ENCODE measurements around the gene TRAPPC3. TPM values are rescaled to one million over a fixed set of nuclear protein-coding genes. Genes with fewer than 3 reads are reported as not detected.
A peak's percentile ranks its signal among the peaks of the same experiment; 100 is the strongest.
"Not testable (repeated sequence)": the region's sequence is repeated elsewhere in the genome, so short reads cannot be mapped to it uniquely, and the experiment has no call there.

The TRAPPC3 gene
- total RNA-seq, 1 experiment from 2014 or later, result 86.7 TPM

- no peak for DNase-seq (ENCODE audit: low spot score)
Measured at GRCh38 chr1:36166938-36167905, 17.9 kb upstream of the TRAPPC3 start.

GRCh38 chr1:36166136-36166535 lies 16.9 kb upstream of the TRAPPC3 start:
- DNase-seq (ENCODE audit: low spot score), result no peak

- no peak for DNase-seq (ENCODE audit: low spot score)
Measured at GRCh38 chr1:36165145-36165544, 15.9 kb upstream of the TRAPPC3 start.

GRCh38 chr1:36164361-36164760 lies 15.1 kb upstream of the TRAPPC3 start:
- DNase-seq (ENCODE audit: low spot score), result no peak

DNA sequence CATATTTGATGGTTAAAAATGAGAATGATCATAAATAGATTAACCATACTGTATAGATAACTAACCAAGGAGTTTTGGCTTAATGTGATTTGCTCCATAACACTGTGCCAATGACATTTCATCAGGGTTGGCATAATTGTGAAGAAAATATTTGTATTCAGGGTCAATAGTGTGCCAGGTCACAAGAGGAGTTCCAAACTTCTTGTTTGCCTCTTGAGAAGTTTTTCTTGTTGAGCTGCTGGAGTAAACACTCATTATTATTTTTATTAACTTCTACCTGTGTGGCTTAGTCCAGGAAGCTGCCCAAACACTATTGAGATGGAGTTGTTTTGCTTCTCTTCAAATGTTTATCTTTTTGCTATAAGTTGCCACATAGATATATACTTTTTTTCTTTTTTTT lies 14.1 kb upstream of the TRAPPC3 start:
- DNase-seq (ENCODE audit: low spot score), result no peak

DNA sequence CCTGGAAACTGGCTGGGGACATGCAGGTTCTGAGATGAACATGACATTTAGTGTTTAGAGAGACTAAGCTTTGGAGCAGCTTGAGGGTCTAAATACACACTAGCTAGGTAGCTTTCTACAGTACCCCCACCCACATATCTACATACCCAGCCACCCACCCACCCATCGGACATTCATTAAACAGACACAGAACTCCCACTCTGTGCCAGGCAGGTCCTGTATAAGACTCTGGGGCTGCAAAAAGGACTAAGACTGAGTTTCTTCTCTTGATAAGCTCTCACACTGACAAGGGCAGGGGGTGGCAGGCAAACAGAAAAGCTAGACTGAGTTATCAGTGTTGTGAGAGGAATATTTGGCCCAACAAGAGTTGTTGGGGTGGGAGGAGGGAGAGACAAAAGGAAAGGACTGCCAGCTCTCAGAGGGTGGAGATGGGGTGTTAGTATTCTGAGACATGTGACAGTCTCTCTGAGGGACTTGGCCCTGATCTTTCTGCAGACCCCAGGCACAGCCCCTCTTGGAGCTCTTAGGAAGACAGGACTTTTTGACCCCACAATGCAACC lies 13.5 kb upstream of the TRAPPC3 start:
- DNase-seq (ENCODE audit: low spot score), result no peak

DNA sequence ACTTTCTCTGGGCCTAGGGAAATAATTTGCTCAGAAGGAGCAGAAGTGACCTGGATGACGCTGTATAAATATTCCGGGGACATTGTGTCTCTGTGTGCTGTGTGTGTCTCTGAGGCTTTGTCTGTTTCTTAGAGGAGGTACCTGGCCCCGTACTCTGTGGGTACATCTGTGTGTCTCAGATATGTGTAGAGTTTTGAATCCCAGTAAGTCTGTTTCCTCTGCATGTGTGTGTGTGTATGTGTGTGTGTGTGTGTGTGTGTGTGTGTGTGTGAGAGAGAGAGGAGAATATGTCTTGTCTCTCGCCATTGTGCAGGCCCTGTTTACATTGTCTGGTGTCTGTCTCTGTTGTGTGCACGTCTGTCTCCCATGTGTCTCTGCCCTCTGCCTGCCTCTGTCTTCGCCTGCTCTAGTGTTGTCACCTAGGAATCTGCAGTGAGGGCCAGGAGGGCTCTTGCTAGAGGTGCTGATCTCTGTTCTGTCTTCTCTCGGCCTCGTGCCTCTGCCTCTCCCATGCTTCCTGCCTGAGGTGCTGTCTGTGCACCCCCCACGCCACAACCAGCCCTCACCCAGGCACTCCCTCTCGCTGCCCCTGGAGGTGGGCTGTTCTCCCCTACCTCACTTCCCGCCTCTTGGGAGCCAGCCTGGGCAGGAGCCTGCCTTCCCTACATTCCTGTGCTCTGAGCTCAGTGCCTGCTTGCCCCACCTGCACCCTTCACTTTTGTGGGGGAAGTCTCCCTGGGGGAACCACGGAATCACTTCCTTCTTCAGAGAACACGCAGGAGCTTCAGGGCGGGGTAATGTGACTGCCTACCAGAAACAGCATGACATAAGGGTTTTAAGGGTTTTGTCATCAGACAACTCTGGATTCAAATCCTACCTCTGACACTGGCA lies 12.6 kb upstream of the TRAPPC3 start:
- DNase-seq (ENCODE audit: low spot score), result peak; percentile 44

- DNase-seq (ENCODE audit: low spot score), result peak; percentile 61
Measured at GRCh38 chr1:36160949-36161485, 11.7 kb upstream of the TRAPPC3 start.

DNA sequence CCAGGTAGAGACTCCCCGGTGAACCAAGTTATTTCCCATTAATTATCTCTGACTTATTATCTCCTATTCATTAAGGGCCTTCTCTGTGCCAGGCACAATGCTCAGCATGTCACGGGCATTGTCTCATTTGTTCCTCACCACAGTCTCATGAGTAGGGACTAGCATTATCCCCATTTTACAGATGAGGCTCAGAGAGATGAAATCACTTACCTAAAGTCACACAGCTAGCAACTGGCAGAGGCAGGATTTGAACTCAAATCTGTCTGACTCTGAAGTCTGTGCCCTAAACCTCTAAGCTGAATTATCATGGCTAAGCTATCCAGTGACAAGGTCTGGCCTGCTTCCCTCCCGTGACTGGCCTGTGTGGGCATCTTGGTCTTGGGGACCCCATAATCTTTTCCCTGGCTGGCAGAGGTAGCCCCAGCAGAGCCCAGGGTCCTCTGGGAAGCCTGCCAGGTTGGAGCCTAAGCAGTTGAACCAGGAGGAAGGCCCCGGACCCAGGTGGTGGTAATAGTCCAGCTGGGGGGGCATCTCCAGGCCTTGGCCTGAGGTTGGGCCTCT lies 11.2 kb upstream of the TRAPPC3 start:
- DNase-seq (ENCODE audit: low spot score), result no peak

DNA sequence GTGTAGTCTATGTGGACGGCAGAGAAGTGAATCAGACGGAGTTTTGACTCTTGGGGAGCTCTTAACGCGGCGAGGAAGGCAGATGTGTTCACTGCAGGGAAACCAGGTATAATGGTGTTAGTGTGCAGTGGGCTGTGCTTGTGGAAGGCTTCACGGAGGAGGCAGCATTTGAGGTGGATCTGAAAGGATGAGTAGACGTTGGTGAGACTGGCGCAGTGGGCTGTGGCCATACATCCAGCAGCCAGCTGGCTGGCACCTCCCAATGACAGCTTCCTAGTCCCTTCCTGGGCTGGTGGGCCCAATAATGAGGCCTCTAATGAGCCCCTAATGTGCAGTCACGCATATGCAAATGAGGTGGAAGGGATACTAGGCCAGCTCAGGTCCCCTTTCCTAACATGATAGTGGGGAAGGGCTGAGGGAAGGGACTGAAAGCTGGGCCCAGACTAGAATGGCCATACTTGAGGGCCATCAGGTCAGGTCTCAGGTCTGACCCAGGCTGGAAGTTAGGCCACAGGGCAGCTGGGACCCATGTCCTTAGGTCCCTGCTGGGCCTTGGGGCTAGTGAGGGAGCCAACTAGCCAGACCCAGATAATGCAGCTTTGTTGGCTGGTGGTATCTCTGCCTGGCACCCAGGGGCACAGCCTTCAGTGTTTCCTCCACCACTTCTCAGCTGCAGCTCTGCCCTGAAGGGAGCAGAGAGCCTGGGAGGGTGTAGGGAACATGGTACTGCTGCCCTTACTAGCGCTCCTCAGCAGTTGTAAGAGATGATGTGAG lies 10.5 kb upstream of the TRAPPC3 start:
- no peak for DNase-seq (ENCODE audit: low spot score)

DNA sequence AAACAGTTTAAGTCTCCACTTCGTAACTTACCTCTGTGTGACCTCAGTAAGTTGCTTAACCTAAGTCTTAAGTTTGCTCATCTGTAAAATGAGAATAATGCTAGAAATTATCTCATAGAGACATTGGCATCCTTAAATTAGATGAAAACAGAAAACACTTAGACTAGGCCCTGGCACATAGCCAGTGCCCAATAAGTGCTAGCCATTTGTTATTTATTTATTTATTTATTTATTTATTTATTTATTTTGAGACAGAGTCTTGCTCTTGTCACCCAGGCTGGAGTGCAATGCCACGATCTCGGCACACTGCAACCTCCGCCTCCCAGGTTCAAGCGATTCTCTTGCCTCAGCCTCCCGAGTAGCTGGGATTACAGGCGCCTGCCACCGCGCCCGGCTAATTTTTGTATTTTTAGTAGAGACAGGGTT lies 9.6 kb upstream of the TRAPPC3 start:
- DNase-seq (ENCODE audit: low spot score), result not testable (repeated sequence)

DNA sequence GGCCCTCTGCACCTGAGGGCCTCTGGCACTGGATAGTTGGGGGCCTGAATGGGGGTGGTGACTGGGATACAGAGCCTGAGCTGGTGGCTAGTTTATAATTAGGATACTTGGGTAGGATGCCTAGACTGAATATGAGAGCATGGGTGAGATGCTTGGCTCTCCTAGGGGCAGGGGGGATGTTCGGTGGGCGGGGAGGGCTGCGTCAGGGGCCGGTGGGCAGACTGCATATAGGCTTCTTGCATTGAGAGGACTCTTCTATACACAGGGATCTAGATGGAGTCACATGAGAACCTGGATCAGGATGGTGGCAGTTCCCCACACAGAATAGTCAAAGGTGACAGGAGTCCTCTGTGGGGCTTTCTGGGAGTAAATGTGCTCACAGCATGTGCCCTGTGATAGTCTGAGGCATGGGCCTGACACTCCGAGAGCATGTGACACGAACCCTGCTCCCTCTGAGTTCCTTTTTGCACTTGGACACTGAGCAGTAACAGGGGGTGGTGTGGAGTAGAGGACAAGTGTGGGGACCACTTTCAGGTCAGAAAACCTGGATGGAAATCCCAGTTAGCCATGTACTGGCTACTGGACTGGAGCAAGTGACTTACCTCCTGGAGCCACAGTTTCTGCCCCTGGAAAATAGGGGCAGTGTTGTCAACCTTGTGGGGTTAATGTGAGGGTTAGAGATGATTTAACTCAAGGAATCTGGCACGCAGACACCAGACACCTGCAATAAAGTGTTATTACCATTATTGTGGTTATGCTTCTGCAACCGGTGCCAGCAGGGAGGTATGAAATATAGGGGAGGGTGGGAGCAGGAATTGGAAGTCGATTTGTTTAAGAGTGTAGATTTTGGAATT lies 8.9 kb upstream of the TRAPPC3 start:
- no peak for DNase-seq (ENCODE audit: low spot score)

GRCh38 chr1:36157115-36157903 lies 8.0 kb upstream of the TRAPPC3 start:
- DNase-seq (ENCODE audit: low spot score), result no peak

GRCh38 chr1:36156329-36157114 lies 7.2 kb upstream of the TRAPPC3 start:
- DNase-seq (ENCODE audit: low spot score), result peak; percentile 33

DNA sequence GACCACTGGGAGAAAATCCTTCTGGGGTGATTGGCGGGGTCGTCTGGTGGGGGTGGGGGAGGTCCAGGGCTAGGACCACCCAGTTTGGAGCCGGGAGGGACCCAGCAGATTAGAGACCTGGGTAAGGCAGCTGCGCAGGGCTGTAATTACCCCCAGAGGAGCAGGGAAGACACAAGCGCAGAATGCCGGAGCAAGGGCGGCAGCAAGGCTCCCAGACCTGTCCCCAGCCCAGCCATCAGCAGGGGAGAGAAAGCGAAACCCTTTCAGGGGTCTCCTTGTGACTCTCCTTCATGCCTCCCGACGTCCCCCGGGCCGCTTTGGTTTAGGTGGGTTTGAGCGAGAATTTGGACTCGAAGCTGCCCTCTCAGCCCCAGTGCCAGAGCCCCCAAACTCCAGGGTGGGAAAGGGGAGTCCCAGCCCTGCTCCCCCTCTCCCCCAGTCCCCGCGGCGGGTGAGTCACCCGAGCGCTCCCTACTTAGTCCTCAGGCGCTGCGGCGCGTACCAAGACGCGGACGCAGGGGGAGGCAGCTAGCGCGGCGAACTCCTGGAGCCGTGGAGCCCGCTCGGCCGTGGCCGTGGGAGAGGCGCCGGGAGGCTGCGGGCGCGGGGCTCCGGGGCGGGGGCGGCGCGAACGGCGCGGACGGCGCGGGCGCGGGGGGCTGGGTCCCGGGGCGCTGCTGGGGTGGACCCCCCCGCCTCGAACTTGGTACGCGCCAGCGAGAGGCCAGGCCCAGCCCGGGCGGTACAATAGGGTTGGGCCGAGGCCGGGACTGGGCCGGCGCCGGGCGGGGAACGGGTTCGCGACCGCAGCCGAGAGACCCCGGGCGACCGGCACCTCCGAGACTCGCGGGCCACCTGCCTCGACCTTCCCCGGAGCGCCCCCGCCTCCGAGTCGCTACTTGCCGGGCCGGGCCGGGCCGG lies 6.4 kb upstream of the TRAPPC3 start, which contains the start of gene MAP7D1:
MAP7D1 (plus strand) TSS at position 753 of the 921 bp plus-strand sequence. CDS start 258 bp downstream, outside the sequence.
- peak; percentile 52 for DNase-seq (ENCODE audit: low spot score)

- DNase-seq (ENCODE audit: low spot score), result no peak
Measured at GRCh38 chr1:36154765-36155407, 5.6 kb upstream of the TRAPPC3 start.

Data from A172 (cell line).